GM21423 (cell line): Measurements from ENCODE around the gene GPR45.
"Not testable (repeated sequence)": the region's sequence is repeated elsewhere in the genome, so short reads cannot be mapped to it uniquely, and the experiment has no call there.

Experiments used
- ATAC-seq: cut with Tn5 transposase; IDR thresholded peaks from one replicate; pipeline ENCODE4 v1.9.1; 2021; ENCODE audit warnings: mild to moderate bottlenecking, moderate library complexity; ENCODE audit not compliant: unreplicated experiment

Gene GPR45

GRCh38 chr2:105241443-105241842 lies at the start of gene GPR45:
GPR45 (plus strand) TSS chr2:105241743; CDS start chr2:105241859, 116 bp downstream.
- ATAC-seq = no peak

DNA sequence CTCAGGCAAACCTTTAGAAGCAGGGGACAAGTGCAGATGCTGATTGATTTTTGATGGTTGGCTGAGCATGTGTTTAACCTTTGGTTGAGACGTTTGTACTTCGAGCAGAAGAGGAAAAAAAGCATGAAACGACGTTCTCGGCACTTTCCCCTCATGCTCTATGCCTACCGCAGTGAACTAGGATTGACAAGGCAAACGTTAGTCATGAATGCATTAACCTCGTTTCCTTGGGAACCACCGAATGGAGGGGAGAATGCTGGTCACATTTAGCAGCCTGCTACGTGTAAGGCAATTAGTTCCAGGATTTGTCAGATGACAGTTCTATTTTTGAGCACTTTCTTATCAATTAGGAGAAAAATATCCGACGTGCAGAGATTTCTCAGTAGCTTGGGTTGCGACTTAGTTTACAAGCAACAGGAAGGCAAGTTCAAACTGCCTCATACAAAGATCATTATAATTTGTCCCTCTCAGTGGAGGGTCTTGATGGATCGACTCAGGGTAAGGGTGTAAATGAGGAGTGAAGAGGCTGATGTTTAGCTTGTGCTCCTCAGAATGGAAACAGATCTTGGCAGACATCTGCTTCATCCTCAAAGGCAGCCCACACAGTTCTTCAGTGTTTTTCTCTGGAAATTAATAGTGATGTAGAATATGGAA lies 47.4 kb upstream of the GPR45 start:
- no peak for ATAC-seq

GRCh38 chr2:105196651-105197050 lies 44.9 kb upstream of the GPR45 start:
- ATAC-seq = no peak

DNA sequence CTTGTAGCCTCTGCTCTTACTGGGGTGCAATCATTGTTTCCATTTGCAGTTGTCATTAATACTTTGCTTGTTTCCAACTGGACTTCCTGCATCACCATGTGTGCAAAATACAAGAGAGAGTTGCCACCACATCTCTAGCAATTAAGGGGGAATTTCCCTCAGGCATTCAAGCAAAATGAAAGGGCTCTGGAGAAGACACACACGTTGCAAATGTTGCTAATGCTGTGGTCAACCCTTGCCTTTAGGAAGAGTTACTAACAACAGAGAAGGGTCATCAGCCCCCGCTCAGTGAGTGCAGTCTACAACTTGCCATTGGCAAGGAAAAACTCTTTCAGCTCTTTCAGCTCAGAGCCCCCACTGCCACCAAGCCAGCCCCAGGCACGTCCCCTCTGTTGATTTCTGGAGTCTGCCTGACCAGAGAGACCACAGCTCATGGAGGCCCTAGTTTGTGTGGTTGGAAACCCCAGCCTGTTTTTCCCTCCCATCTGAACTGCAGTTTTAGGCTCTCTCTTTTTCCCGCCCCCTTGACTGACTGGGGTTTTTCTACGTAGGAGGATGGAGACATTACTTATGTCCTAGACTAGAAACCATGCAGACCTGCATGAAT lies 25.9 kb upstream of the GPR45 start:
- ATAC-seq = no peak

GRCh38 chr2:105220604-105221003 lies 20.9 kb upstream of the GPR45 start:
- ATAC-seq = no peak

DNA sequence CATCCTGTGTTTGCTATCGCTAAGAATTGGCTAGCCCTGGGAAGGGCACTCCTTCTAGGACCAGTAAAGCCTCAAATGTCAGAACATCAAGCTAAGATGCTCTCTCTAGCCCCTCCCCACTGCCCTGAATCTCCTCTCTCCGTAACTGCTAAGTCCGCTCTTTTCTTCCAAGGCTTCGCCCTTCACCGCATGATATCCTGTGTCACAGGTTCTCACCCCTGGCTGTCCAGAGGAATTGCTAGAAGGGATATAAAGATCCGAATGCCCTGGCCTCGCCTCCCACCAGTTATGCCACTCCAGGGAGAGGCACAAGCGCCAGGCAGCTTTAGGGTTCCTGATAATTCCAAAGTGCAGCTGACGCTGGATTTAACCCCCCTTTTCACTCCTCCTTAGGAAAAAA lies 17.1 kb upstream of the GPR45 start:
- ATAC-seq = no peak

- ATAC-seq = no peak
These were observed 10.3 kb upstream of the GPR45 start for GRCh38 chr2:105231232-105231619.

GRCh38 chr2:105235388-105236059 lies 6.0 kb upstream of the GPR45 start:
- no peak for ATAC-seq

DNA sequence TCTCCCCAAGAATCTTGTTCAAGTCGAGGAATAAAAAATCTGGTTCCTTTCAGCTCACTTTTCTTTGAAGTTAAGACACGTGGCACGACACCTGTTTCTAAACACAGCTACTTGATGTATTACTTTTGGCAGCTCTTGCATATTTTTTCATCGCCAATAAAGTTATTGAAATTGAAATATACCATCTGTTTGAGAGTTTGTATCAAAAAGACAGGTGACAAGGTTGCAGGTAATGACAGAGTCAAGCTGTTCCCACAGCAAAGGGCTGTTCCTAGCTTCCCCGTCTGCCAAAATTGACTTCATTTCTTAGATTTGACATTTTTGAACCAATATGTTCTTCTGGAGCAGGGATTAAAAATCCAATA lies 5.5 kb upstream of the GPR45 start:
- ATAC-seq = no peak

GRCh38 chr2:105237045-105237765 lies 4.3 kb upstream of the GPR45 start:
- no peak for ATAC-seq

- no peak for ATAC-seq
These were observed 2.8 kb upstream of the GPR45 start for GRCh38 chr2:105238664-105239240.

GRCh38 chr2:105239924-105240323 lies 1.6 kb upstream of the GPR45 start:
- no peak for ATAC-seq

DNA sequence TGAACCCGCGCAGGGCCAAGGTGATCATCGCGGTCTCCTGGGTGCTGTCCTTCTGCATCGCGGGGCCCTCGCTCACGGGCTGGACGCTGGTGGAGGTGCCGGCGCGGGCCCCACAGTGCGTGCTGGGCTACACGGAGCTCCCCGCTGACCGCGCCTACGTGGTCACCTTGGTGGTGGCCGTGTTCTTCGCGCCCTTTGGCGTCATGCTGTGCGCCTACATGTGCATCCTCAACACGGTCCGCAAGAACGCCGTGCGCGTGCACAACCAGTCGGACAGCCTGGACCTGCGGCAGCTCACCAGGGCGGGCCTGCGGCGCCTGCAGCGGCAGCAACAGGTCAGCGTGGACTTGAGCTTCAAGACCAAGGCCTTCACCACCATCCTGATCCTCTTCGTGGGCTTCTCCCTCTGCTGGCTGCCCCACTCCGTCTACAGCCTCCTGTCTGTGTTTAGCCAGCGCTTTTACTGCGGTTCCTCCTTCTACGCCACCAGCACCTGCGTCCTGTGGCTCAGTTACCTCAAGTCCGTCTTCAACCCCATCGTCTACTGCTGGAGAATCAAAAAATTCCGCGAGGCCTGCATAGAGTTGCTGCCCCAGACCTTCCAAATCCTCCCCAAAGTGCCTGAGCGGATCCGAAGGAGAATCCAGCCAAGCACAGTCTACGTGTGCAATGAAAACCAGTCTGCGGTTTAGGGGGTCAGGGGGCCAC lies 897 bp downstream of the GPR45 start:
- no peak for ATAC-seq

GRCh38 chr2:105243961-105244360 lies 2.4 kb downstream of the GPR45 start:
- no peak for ATAC-seq

- no peak for ATAC-seq
These were observed 2.9 kb downstream of the GPR45 start for GRCh38 chr2:105244451-105244850.

DNA sequence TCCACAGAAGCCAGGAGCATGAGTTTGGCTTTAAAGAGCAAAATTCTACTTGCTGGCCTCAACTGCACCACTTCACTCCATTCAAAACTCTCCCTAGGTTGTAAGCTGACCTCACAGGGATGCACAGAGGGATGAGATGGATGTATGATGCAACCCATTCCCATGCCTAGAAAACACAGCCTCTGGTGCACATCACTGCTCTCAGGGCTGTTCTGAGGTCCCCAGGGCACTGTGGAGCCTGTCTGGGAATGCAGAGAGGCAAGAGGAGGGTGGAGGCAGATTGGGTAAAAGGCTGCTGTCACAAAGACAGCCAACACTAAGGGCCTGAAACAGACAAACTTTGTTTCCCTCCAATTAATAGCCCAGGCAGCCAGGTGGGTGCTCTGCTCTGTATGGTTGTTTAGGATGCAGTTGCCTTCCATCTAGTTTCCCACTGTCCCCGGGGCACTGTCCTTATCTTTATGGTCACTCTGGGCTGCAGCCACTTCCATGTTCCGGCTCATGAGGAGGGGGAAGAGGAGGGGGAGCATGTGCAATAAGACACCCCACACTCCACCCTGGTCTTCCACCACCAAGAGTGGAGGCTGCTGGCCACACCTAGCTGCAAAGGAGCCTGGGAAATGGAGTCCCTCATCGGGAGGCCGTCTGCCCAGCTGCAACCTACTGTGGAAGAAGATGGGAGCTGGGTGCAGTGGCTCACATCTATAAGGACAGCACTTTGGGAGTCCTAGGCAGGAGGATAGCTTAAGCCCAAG lies 7.0 kb downstream of the GPR45 start:
- ATAC-seq = no peak

GRCh38 chr2:105249181-105249580 lies 7.6 kb downstream of the GPR45 start:
- ATAC-seq = no peak

- no peak for ATAC-seq
These were observed 8.3 kb downstream of the GPR45 start for GRCh38 chr2:105249891-105250290.

GRCh38 chr2:105251016-105251648 lies 9.6 kb downstream of the GPR45 start:
- ATAC-seq = not testable (repeated sequence)

GRCh38 chr2:105252271-105252670 lies 10.7 kb downstream of the GPR45 start:
- ATAC-seq = no peak
